Endothelial cell of umbilical vein (primary cell): ENCODE measurements around the gene PCDHGB7. TPM values are rescaled to one million over a fixed set of nuclear protein-coding genes. Genes with fewer than 3 reads are reported as not detected.
"Not testable (repeated sequence)": the region's sequence is repeated elsewhere in the genome, so short reads cannot be mapped to it uniquely, and the experiment has no call there.

Source experiments
- BruUV-seq: library from RNA; stranded (reverse); fragments of 400-500 nt; replicated peaks from 2 replicates; lab custom pipeline; 2021; lab: Mats Ljungman, UMichigan
- CTCF ChIA-PET: fragments of 300-600, 350-600 bp; sonication (Branson Sonifier 250); formaldehyde crosslinking; loops from one replicate; lab custom pipeline; 2021; ENCODE audit warnings: antibody characterized with exemption, inconsistent platforms; lab: Charles Lee
- POLR2A ChIA-PET: fragments of 300-600, 350-600 bp; sonication (Branson Sonifier 250); formaldehyde crosslinking; loops from one replicate; lab custom pipeline; 2021; ENCODE audit warnings: antibody characterized with exemption, inconsistent platforms; lab: Charles Lee
- DNase-seq: peaks from one replicate; pipeline ENCODE4 v3.0.0-alpha.2; 2011; ENCODE audit warnings: low read depth, low spot score
- FAIRE-seq: peaks from 2 replicates; lab custom pipeline; 2011; peaks lifted over from hg19 to GRCh38; lab: Jason Lieb, UNC
- H2AFZ ChIP-seq: 2 replicates; pipeline ENCODE4 v1.6.0; 2012; ENCODE audit warnings: low read depth, low read length, control low read depth, inconsistent platforms
- H3K27ac ChIP-seq: 2 replicates; pipeline ENCODE4 v1.5.1; 2011; ENCODE audit warnings: low read depth, mild to moderate bottlenecking, control low read depth, low read length, moderate library complexity; ENCODE audit not compliant: insufficient read depth
- H3K27me3 ChIP-seq, 2 experiments: 2 replicates each; pipeline versions ENCODE4 v1.6.0 to v1.6.1; 2011; ENCODE audit warnings: low read length in 2 of 2, mixed read lengths in 1 of 2; ENCODE audit not compliant: control insufficient read depth in 2 of 2, insufficient read depth in 2 of 2
- H3K36me3 ChIP-seq, 2 experiments: 2 replicates in 1 of 2; 3 replicates in 1 of 2; pipeline ENCODE4 v1.5.1; 2011; ENCODE audit warnings: low read length in 2 of 2, mild to moderate bottlenecking in 1 of 2, moderate library complexity in 1 of 2; ENCODE audit not compliant: control insufficient read depth in 2 of 2, insufficient read depth in 2 of 2; ENCODE audit errors: extremely low read depth in 1 of 2
- H3K4me1 ChIP-seq: 3 replicates; pipeline ENCODE4 v1.5.1; 2011; ENCODE audit warnings: mild to moderate bottlenecking, low read length; ENCODE audit not compliant: control insufficient read depth, insufficient read depth; ENCODE audit errors: extremely low read depth
- H3K4me2 ChIP-seq: 2 replicates; pipeline ENCODE4 v1.6.1; 2011; ENCODE audit warnings: low read length, control low read depth, mixed read lengths; ENCODE audit not compliant: insufficient read depth
- H3K4me3 ChIP-seq, 3 experiments: fragments of 200-600 bp in 1 of 3; sonication (generic), shearing (Covaris generic) in 1 of 3; replicated peaks in 1 of 3; 2 replicates each; pipeline ENCODE4 v1.5.1; 2011 to 2016; ENCODE audit warnings: control low read depth in 3 of 3, low read length in 3 of 3, mild to moderate bottlenecking in 2 of 3, inconsistent platforms in 1 of 3, low read depth in 1 of 3, moderate library complexity in 1 of 3; ENCODE audit not compliant: insufficient read depth in 1 of 3
- H3K79me2 ChIP-seq: 2 replicates; pipeline ENCODE4 v1.6.0; 2012; ENCODE audit warnings: low read length, inconsistent platforms; ENCODE audit not compliant: control insufficient read depth, insufficient read depth
- H3K9ac ChIP-seq: replicated peaks from 2 replicates; pipeline ENCODE3; 2011; ENCODE audit warnings: low read length, control low read depth; ENCODE audit not compliant: insufficient read depth; ENCODE audit errors: extremely low read depth
- H3K9me1 ChIP-seq: replicated peaks from 3 replicates; pipeline ENCODE4 v1.6.0; 2011; ENCODE audit warnings: mild to moderate bottlenecking, low read length; ENCODE audit not compliant: control insufficient read depth, insufficient read depth; ENCODE audit errors: extremely low read depth
- H3K9me3 ChIP-seq: replicated peaks from 2 replicates; pipeline ENCODE4 v1.5.1; 2012; ENCODE audit warnings: low read length, inconsistent platforms; ENCODE audit not compliant: control insufficient read depth, insufficient read depth
- H4K20me1 ChIP-seq: replicated peaks from 2 replicates; pipeline ENCODE3; 2011; ENCODE audit warnings: mild to moderate bottlenecking, low read length; ENCODE audit not compliant: control insufficient read depth, insufficient read depth; ENCODE audit errors: extremely low read depth
- EZH2 ChIP-seq: IDR thresholded peaks from 2 replicates; pipeline ENCODE4 v1.6.1; 2012; ENCODE audit warnings: borderline replicate concordance, low read depth, mild to moderate bottlenecking, moderate library complexity, low read length, inconsistent platforms; ENCODE audit not compliant: severe bottlenecking
- GATA2 ChIP-seq: IDR thresholded peaks from 2 replicates; pipeline ENCODE4 v1.7.0; 2011; ENCODE audit warnings: low read depth, mild to moderate bottlenecking, moderate library complexity, mixed read lengths, low read length; ENCODE audit not compliant: insufficient read length, insufficient read depth
- dilution Hi-C: fragments of 300-500 bp; cut with MboI; formaldehyde crosslinking; loops from one replicate; pipeline ENCODE4 v1.15.0; 2019; ENCODE audit warnings: low sequenced_read_pairs; ENCODE audit not compliant: extremely low pct_ligation_motif_present
- intact Hi-C: fragments of 100-400 bp; cut with micrococcal nuclease; formaldehyde crosslinking; loops from one replicate; pipeline ENCODE4 v1.10.0; 2022
- polyA plus RNA-seq, 4 experiments: library from polyadenylated mRNA; depleted of rRNA in 3 of 4; stranded (reverse) in 3 of 4; unstranded in 1 of 4; fragments of >200 nt; gene quantifications; 2 replicates each; pipeline versions ENCODE4 v1.2.1 to v1.2.3, GENCODE V29; 2011 to 2012; ENCODE audit warnings: missing spikeins in 1 of 4
- total RNA-seq: library from RNA; stranded (reverse); gene quantifications from 2 replicates; pipeline ENCODE4 v1.2.3, GENCODE V29; 2021
- TF ChIP-seq, protein P1 (sequence below): IDR thresholded peaks from 2 replicates; pipeline ENCODE4 v1.6.1; 2011; ENCODE audit not compliant: insufficient read depth, insufficient read length

Gene PCDHGB7
- total and polyA plus RNA-seq, 2 donors (not counting 3 experiments of a cell fraction or from before 2014, with no cell fraction given), result 6.5 to 13.0 TPM

DNA sequence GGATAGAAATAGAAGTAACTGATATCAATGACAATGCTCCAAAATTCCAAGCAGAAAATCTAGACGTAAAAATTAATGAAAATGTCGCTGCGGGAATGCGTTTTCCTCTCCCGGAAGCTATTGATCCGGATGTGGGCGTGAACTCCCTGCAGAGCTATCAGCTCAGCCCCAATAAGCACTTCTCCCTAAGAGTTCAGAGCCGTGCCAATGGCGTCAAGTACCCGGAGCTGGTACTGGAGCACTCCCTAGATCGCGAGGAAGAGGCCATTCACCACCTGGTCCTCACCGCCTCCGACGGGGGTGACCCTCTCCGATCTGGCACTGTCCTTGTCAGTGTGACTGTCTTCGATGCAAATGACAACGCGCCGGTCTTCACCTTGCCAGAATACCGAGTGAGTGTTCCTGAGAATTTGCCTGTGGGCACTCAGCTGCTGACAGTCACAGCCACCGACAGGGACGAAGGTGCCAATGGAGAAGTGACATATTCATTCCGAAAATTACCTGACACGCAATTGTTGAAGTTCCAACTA, 3.9 kb upstream of the PCDHGB7 start:
- TF ChIP-seq, protein P1, sequence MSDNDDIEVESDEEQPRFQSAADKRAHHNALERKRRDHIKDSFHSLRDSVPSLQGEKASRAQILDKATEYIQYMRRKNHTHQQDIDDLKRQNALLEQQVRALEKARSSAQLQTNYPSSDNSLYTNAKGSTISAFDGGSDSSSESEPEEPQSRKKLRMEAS, result no peak
- no peak for TF ChIP-seq GATA2
- no TSS peak for BruUV-seq
- intact Hi-C loops, result no loop called here
- H3K27me3 ChIP-seq, result peaks cover 49 to 84% of the 10 kb centered on the region in 2 experiments
- no peak for DNase-seq
- no peaks in the 10 kb centered on the region for H3K9me3 ChIP-seq
- no peaks in the 10 kb centered on the region for H3K79me2 ChIP-seq
- no peaks in the 10 kb centered on the region for H3K9me1 ChIP-seq
- no peak overlapping the region for H3K27ac ChIP-seq
- peaks cover 9% of the 10 kb centered on the region for H3K4me1 ChIP-seq
- POLR2A ChIA-PET, result interaction anchor here (1.0 kb wide), 1 partner anchor 112 kb away, joined by 3 read pairs; no protein-coding TSS in a partner anchor
- dilution Hi-C loops, result no loop called here
- H4K20me1 ChIP-seq, result peaks cover 5% of the 10 kb centered on the region
- no peak for FAIRE-seq
- no peaks in the 10 kb centered on the region for H3K36me3 ChIP-seq
- CTCF ChIA-PET, result interaction anchor here (1.1 to 11.3 kb wide), 26 partner anchors 8 to 191 kb away, joined by 3 to 335 read pairs (median 10); partner anchors contain the start of genes PCDHB14, PCDHGA1, PCDHGA11 and PCDHGA12
- H3K9ac ChIP-seq, result no peak overlapping the region
- H3K4me3 ChIP-seq, result peak overlapping the region in 2 of 3 experiments; percentile 34 to 72
- peak overlapping the region; percentile 77 for H3K4me2 ChIP-seq
- no peak overlapping the region for H2AFZ ChIP-seq

DNA sequence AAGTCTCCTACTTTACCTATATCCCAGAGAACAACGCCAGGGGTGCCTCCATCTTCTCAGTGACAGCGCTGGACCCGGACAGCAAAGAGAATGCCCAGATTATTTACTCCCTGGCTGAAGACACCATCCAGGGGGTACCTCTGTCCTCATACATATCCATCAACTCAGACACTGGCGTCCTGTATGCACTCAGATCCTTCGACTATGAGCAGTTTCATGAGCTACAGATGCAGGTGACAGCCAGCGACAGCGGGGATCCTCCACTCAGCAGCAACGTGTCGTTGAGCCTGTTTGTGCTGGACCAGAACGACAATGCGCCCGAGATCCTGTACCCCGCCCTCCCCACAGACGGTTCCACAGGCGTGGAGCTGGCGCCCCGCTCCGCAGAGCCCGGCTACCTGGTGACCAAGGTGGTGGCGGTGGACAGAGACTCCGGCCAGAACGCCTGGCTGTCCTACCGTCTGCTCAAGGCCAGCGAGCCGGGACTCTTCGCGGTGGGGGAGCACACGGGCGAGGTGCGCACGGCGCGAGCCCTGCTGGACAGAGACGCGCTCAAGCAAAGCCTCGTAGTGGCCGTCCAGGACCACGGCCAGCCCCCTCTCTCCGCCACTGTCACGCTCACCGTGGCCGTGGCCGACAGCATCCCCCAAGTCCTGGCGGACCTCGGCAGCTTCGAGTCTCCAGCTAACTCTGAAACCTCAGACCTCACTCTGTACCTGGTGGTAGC, 2.8 kb upstream of the PCDHGB7 start:
- POLR2A ChIA-PET, H3K4me3 ChIP-seq, BruUV-seq, H3K9ac ChIP-seq, H3K27ac ChIP-seq, FAIRE-seq, dilution Hi-C loops, H3K9me1 ChIP-seq, H4K20me1 ChIP-seq, H3K4me2 ChIP-seq, H3K79me2 ChIP-seq, intact Hi-C loops, H2AFZ ChIP-seq, DNase-seq, H3K4me1 ChIP-seq, H3K9me3 ChIP-seq, H3K36me3 ChIP-seq: not testable (repeated sequence)
- H3K27me3 ChIP-seq, result peaks cover 48 to 84% of the 10 kb centered on the region in 2 experiments
- peak; percentile 76 for TF ChIP-seq EZH2
- CTCF ChIA-PET, result interaction anchor here (1.2 to 11.3 kb wide), 6 partner anchors 12 to 148 kb away, joined by 3 to 335 read pairs (median 44); partner anchors contain the start of genes PCDHGA12 and PCDHGA8

DNA sequence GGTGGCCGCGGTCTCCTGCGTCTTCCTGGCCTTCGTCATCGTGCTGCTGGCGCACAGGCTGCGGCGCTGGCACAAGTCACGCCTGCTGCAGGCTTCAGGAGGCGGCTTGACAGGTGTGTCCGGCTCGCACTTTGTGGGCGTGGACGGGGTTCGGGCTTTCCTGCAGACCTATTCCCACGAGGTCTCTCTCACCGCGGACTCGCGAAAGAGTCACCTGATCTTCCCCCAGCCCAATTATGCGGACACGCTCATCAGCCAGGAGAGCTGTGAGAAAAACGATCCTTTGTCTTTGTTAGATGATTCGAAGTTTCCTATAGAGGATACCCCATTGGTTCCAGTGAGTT, 2.2 kb upstream of the PCDHGB7 start:
- H3K9ac ChIP-seq, H3K9me1 ChIP-seq, H3K79me2 ChIP-seq, FAIRE-seq, H3K4me1 ChIP-seq, H3K27ac ChIP-seq, H3K4me3 ChIP-seq, H3K4me2 ChIP-seq, POLR2A ChIA-PET, BruUV-seq, H3K9me3 ChIP-seq, H3K36me3 ChIP-seq, DNase-seq, dilution Hi-C loops, H4K20me1 ChIP-seq, intact Hi-C loops, H2AFZ ChIP-seq: not testable (repeated sequence)
- H3K27me3 ChIP-seq, result peaks cover 45 to 84% of the 10 kb centered on the region in 2 experiments
- CTCF ChIA-PET, result interaction anchor here (1.0 to 11.3 kb wide), 4 partner anchors 12 to 148 kb away, joined by 3 to 335 read pairs (median 32); no protein-coding TSS in a partner anchor
